ENCODE measurements around the gene NDUFA6. TPM values are rescaled to one million over a fixed set of nuclear protein-coding genes. Genes with fewer than 3 reads are reported as not detected.
A peak's percentile ranks its signal among the peaks of the same experiment; 100 is the strongest.

NDUFA6 gene
- total RNA-seq, 3 donors from 2014 or later = 37.3 to 61.1 (median 45.2) TPM

GRCh38 chr22:42065438-42066125 lies 25.0 kb downstream of the NDUFA6 start:
- Histone ChIP-seq H3K27me3 (no peaks in the 10 kb centered on the region), H3K4me3 (no peak overlapping the region), H3K36me3 (no peaks in the 10 kb centered on the region), H3K27ac (no peak overlapping the region), H3K9me3 (no peaks in the 10 kb centered on the region), H3K4me1 (peaks cover 0 to 4% of the 10 kb centered on the region in 2 donors)
- TF ChIP-seq POLR2A (IDR thresholded peaks at IDR 0.05) (no peak), POLR2AphosphoS5 (IDR thresholded peaks at IDR 0.05) (no peak), CTCF (IDR thresholded peaks at IDR 0.05) (no peak)
- intact Hi-C loops (cut with DNase I; ENCODE audit: low total_unique reads) = no loop called here
- DNase-seq (ENCODE audit: low spot score in 2 of 2) = no peak

- peaks cover 0 to under 1% of the 10 kb centered on the region in 2 donors for H3K4me1 ChIP-seq
- no peaks in the 10 kb centered on the region for H3K9me3 ChIP-seq
- H3K36me3 ChIP-seq = no peaks in the 10 kb centered on the region
- no peaks in the 10 kb centered on the region for H3K27me3 ChIP-seq
- H3K4me3 ChIP-seq = no peak overlapping the region
- H3K27ac ChIP-seq = no peak overlapping the region
- TF ChIP-seq CTCF (IDR thresholded peaks at IDR 0.05) = no peak
- no peak for TF ChIP-seq POLR2AphosphoS5 (IDR thresholded peaks at IDR 0.05)
- no peak for TF ChIP-seq POLR2A (IDR thresholded peaks at IDR 0.05)
- no peak for DNase-seq (ENCODE audit: low spot score in 2 of 2)
- intact Hi-C loops (cut with DNase I; ENCODE audit: low total_unique reads) = no loop called here
Measured at GRCh38 chr22:42064629-42065028, 25.9 kb downstream of the NDUFA6 start.

- H3K36me3 ChIP-seq = no peaks in the 10 kb centered on the region
- no peak for TF ChIP-seq POLR2A (IDR thresholded peaks at IDR 0.05)
- TF ChIP-seq CTCF (IDR thresholded peaks at IDR 0.05) = no peak
- no peak for TF ChIP-seq POLR2AphosphoS5 (IDR thresholded peaks at IDR 0.05)
- intact Hi-C loops (cut with DNase I; ENCODE audit: low total_unique reads) = no loop called here
- H3K4me3 ChIP-seq = no peak overlapping the region
- DNase-seq (ENCODE audit: low spot score in 2 of 2) = no peak
- no peaks in the 10 kb centered on the region for H3K9me3 ChIP-seq
- no peaks in the 10 kb centered on the region for H3K4me1 ChIP-seq
- no peaks in the 10 kb centered on the region for H3K27me3 ChIP-seq
- no peak overlapping the region for H3K27ac ChIP-seq
Measured at GRCh38 chr22:42062506-42063170, 27.9 kb downstream of the NDUFA6 start.

GRCh38 chr22:42061041-42061440 lies 29.5 kb downstream of the NDUFA6 start:
- no peak overlapping the region for H3K27ac ChIP-seq
- H3K9me3 ChIP-seq = peaks cover 0 to 7% of the 10 kb centered on the region in 2 donors
- intact Hi-C loops (cut with DNase I; ENCODE audit: low total_unique reads) = no loop called here
- no peaks in the 10 kb centered on the region for H3K4me1 ChIP-seq
- TF ChIP-seq CTCF (IDR thresholded peaks at IDR 0.05) = no peak
- TF ChIP-seq POLR2AphosphoS5 (IDR thresholded peaks at IDR 0.05) = no peak
- no peak for TF ChIP-seq POLR2A (IDR thresholded peaks at IDR 0.05)
- DNase-seq (ENCODE audit: low spot score in 2 of 2) = peak in 1 of 2 donors; percentile 6
- no peaks in the 10 kb centered on the region for H3K36me3 ChIP-seq
- H3K27me3 ChIP-seq = no peaks in the 10 kb centered on the region
- H3K4me3 ChIP-seq = no peak overlapping the region

- no peak for DNase-seq (ENCODE audit: low spot score in 2 of 2)
- Histone ChIP-seq H3K9me3 (peaks cover 0 to 7% of the 10 kb centered on the region in 2 donors), H3K27ac (no peak overlapping the region), H3K4me3 (no peak overlapping the region), H3K36me3 (no peaks in the 10 kb centered on the region), H3K4me1 (no peaks in the 10 kb centered on the region), H3K27me3 (no peaks in the 10 kb centered on the region)
- TF ChIP-seq POLR2AphosphoS5 (IDR thresholded peaks at IDR 0.05) = no peak
- TF ChIP-seq CTCF (IDR thresholded peaks at IDR 0.05) = no peak
- intact Hi-C loops (cut with DNase I; ENCODE audit: low total_unique reads) = no loop called here
Measured at GRCh38 chr22:42060489-42060888, 30.1 kb downstream of the NDUFA6 start.
